H9 (cell line): Measurements from ENCODE around the gene GAREM2. TPM values are rescaled to one million over a fixed set of nuclear protein-coding genes. Genes with fewer than 3 reads are reported as not detected.

Source experiments
- DNase-seq: peaks from one replicate; pipeline ENCODE4 v3.0.0-alpha.2; 2017
- H2AFZ ChIP-seq: one replicate; pipeline ENCODE4 v1.6.1; 2013; ENCODE audit warnings: mild to moderate bottlenecking, low read length, control low read depth, moderate library complexity
- H2AK5ac ChIP-seq: 2 replicates; pipeline ENCODE4 v1.6.1; 2013; ENCODE audit warnings: low read length, control low read depth, mixed read lengths; ENCODE audit not compliant: insufficient read length
- H2BK120ac ChIP-seq: one replicate; pipeline ENCODE4 v1.6.1; 2013; ENCODE audit warnings: low read depth, mild to moderate bottlenecking, low read length, control low read depth, inconsistent platforms; ENCODE audit not compliant: poor library complexity, severe bottlenecking
- H2BK12ac ChIP-seq: 2 replicates; pipeline ENCODE4 v1.6.1; 2013; ENCODE audit warnings: low read length, control low read depth, mixed read lengths, low read depth; ENCODE audit not compliant: insufficient read length
- H2BK15ac ChIP-seq: 2 replicates; pipeline ENCODE4 v1.6.1; 2013; ENCODE audit warnings: low read depth, low read length, control low read depth
- H2BK20ac ChIP-seq: one replicate; pipeline ENCODE4 v1.6.1; 2013; ENCODE audit warnings: low read depth, mild to moderate bottlenecking, low read length, control low read depth, inconsistent platforms; ENCODE audit not compliant: poor library complexity, severe bottlenecking
- H2BK5ac ChIP-seq: 2 replicates; pipeline ENCODE4 v1.6.1; 2013; ENCODE audit warnings: low read length, control low read depth, mixed read lengths; ENCODE audit not compliant: insufficient read length
- H3K14ac ChIP-seq: 2 replicates; pipeline ENCODE4 v1.6.1; 2013; ENCODE audit warnings: low read length, control low read depth; ENCODE audit not compliant: insufficient read depth
- H3K18ac ChIP-seq: 2 replicates; pipeline ENCODE4 v1.6.1; 2013; ENCODE audit warnings: low read depth, mild to moderate bottlenecking, mixed read lengths, low read length, control low read depth; ENCODE audit not compliant: insufficient read length
- H3K23ac ChIP-seq: 2 replicates; pipeline ENCODE4 v1.6.1; 2013; ENCODE audit warnings: low read length, control low read depth, mixed read lengths, low read depth; ENCODE audit not compliant: insufficient read length
- H3K23me2 ChIP-seq: 2 replicates; pipeline ENCODE4 v1.6.1; 2013; ENCODE audit warnings: low read depth, mild to moderate bottlenecking, mixed read lengths, low read length, control low read depth; ENCODE audit not compliant: insufficient read length, poor library complexity, severe bottlenecking
- H3K27ac ChIP-seq: 2 replicates; pipeline ENCODE4 v1.5.1; 2013; ENCODE audit warnings: low read length, control low read depth, mixed read lengths, low read depth; ENCODE audit not compliant: insufficient read length
- H3K27me3 ChIP-seq: 2 replicates; pipeline ENCODE4 v1.6.1; 2013; ENCODE audit warnings: low read length, control low read depth, inconsistent platforms; ENCODE audit not compliant: insufficient read depth
- H3K4ac ChIP-seq: 2 replicates; pipeline ENCODE4 v1.6.1; 2013; ENCODE audit warnings: low read depth, mild to moderate bottlenecking, control low read depth, inconsistent platforms, low read length, moderate library complexity
- H3K4me1 ChIP-seq: 2 replicates; pipeline ENCODE4 v1.6.1; 2013; ENCODE audit warnings: low read length, control low read depth, inconsistent platforms; ENCODE audit not compliant: insufficient read depth
- H3K4me2 ChIP-seq: 2 replicates; pipeline ENCODE4 v1.6.1; 2013; ENCODE audit warnings: low read length, control low read depth, mixed read lengths; ENCODE audit not compliant: insufficient read length, insufficient read depth
- H3K56ac ChIP-seq: 2 replicates; pipeline ENCODE4 v1.6.1; 2013; ENCODE audit warnings: low read depth, mild to moderate bottlenecking, mixed read lengths, low read length, control low read depth; ENCODE audit not compliant: insufficient read length
- H3K79me1 ChIP-seq: 2 replicates; pipeline ENCODE4 v1.6.1; 2013; ENCODE audit warnings: low read depth, mild to moderate bottlenecking, moderate library complexity, low read length, control low read depth, inconsistent platforms; ENCODE audit not compliant: insufficient read depth, poor library complexity, severe bottlenecking
- H3K79me2 ChIP-seq: 2 replicates; pipeline ENCODE4 v1.6.1; 2013; ENCODE audit warnings: low read length, control low read depth, inconsistent platforms; ENCODE audit not compliant: insufficient read depth
- H3K9ac ChIP-seq: 2 replicates; pipeline ENCODE4 v1.6.1; 2013; ENCODE audit warnings: low read length, control low read depth, mixed read lengths; ENCODE audit not compliant: insufficient read length; ENCODE audit errors: extremely low read depth
- H3K9me3 ChIP-seq: one replicate; pipeline ENCODE4 v1.6.1; 2013; ENCODE audit warnings: low read depth, low read length, inconsistent platforms; ENCODE audit not compliant: control insufficient read depth
- H3T11ph ChIP-seq: one replicate; pipeline ENCODE4 v1.6.1; 2013; ENCODE audit warnings: mild to moderate bottlenecking, low read length, control low read depth, inconsistent platforms
- H4K20me1 ChIP-seq: one replicate; pipeline ENCODE4 v1.6.1; 2013; ENCODE audit not compliant: control insufficient read depth, insufficient read length, insufficient read depth
- H4K5ac ChIP-seq: 2 replicates; pipeline ENCODE4 v1.6.1; 2013; ENCODE audit warnings: low read depth, mild to moderate bottlenecking, mixed read lengths, low read length, control low read depth; ENCODE audit not compliant: insufficient read length
- H4K8ac ChIP-seq: replicated peaks from 2 replicates; pipeline ENCODE4 v1.6.1; 2013; ENCODE audit warnings: low read length, control low read depth, mixed read lengths, low read depth; ENCODE audit not compliant: insufficient read length
- H4K91ac ChIP-seq: 2 replicates; pipeline ENCODE4 v1.6.1; 2013; ENCODE audit warnings: low read depth, mild to moderate bottlenecking, moderate library complexity, mixed read lengths, low read length, control low read depth; ENCODE audit not compliant: insufficient read length
- H3K27ac Mint-ChIP-seq, 3 experiments: 2 replicates in 2 of 3; 3 replicates in 1 of 3; pipeline ENCODE4 v1.8.0; 2020 to 2021; ENCODE audit warnings: mixed read lengths in 3 of 3, mild to moderate bottlenecking in 1 of 3, moderate library complexity in 1 of 3
- H3K27me3 Mint-ChIP-seq: 2 replicates; pipeline ENCODE4 v1.8.0; 2021; ENCODE audit warnings: low read depth, mild to moderate bottlenecking, moderate library complexity, mixed read lengths
- H3K36me3 Mint-ChIP-seq, 3 experiments: 2 replicates in 2 of 3; 3 replicates in 1 of 3; pipeline ENCODE4 v1.8.0; 2020 to 2021; ENCODE audit warnings: low read depth in 3 of 3, mixed read lengths in 3 of 3; ENCODE audit not compliant: insufficient read depth in 1 of 3
- H3K4me1 Mint-ChIP-seq, 2 experiments: 2 replicates each; pipeline ENCODE4 v1.8.0; 2020; ENCODE audit warnings: mixed read lengths in 2 of 2
- H3K4me3 Mint-ChIP-seq, 2 experiments: 2 replicates in 1 of 2; 3 replicates in 1 of 2; pipeline ENCODE4 v1.8.0; 2020 to 2021; ENCODE audit warnings: mild to moderate bottlenecking in 2 of 2, mixed read lengths in 2 of 2, moderate library complexity in 1 of 2
- H3K9me3 Mint-ChIP-seq, 2 experiments: 2 replicates in 1 of 2; 3 replicates in 1 of 2; pipeline ENCODE4 v1.8.0; 2020; ENCODE audit warnings: mild to moderate bottlenecking in 2 of 2, mixed read lengths in 2 of 2, moderate library complexity in 1 of 2
- WGBS: extraction: QIAGEN DNeasy Blood & Tissue Kit; methylation state at CpG from one replicate; pipeline ENCODE4 v1.1.7; 2013; ENCODE audit warnings: missing lambda C conversion rate, low lambda C conversion rate, mixed read lengths; ENCODE audit not compliant: insufficient read length; ENCODE audit errors: extremely low coverage; 5-methylcytosine and 5-hydroxymethylcytosine counted together
- total RNA-seq: library from RNA; stranded (reverse); gene quantifications from 2 replicates; pipeline ENCODE4 v1.2.1, GENCODE V29; 2021
- TF ChIP-seq, protein P1 (sequence below): fragments of 200-600 bp; sonication (generic); conservative IDR thresholded peaks from 3 replicates; pipeline ENCODE4 v1.8.0; 2021; ENCODE audit warnings: antibody characterized with exemption, mild to moderate bottlenecking

Gene GAREM2
- total RNA-seq, 1 experiment from 2014 or later: 14.4 TPM

DNA sequence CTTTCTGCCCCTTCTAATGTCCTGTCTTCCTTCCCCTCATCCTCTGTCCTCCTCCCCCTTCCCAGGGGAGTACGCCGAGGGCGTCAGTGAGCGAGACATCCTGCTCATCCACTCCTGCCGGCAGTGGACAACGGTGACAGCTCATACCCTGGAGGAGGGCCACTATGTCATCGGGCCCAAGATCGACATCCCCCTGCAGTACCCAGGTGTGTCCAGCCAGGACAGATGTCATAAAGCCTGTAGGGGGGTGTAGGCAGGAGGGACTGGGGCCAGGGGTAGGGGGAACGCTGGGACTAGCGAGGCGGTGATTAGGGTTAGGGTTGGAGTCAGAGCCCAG, 3.4 kb downstream of the GAREM2 start:
- H3K27me3 ChIP-seq: no peaks in the 10 kb centered on the region

More for the DNA sequence above, 3.4 kb downstream of the GAREM2 start:
- H3K4ac ChIP-seq: no peak overlapping the region
- peaks cover 26 to 38% of the 10 kb centered on the region in 2 experiments for H3K4me1 Mint-ChIP-seq
- no peak overlapping the region for H2BK15ac ChIP-seq
- no peaks in the 10 kb centered on the region; the same call in 1 of the 2 replicates for H3K4me1 ChIP-seq
- peaks cover 22% of the 10 kb centered on the region for H3K23me2 ChIP-seq
- H4K91ac ChIP-seq: no peak overlapping the region
- H3K9ac ChIP-seq: no peak overlapping the region
- H2BK5ac ChIP-seq: no peak overlapping the region
- H3K4me3 Mint-ChIP-seq: peak overlapping the region in 1 of 2 experiments; percentile 36; a peak in 1 of 5 replicates
- H3K4me2 ChIP-seq: no peak overlapping the region
- H3K18ac ChIP-seq: no peak overlapping the region
- no peaks in the 10 kb centered on the region for H3K9me3 ChIP-seq
- peaks cover 27% of the 10 kb centered on the region for H3K27me3 Mint-ChIP-seq
- no peak overlapping the region for H2BK12ac ChIP-seq
- no peak for DNase-seq
- no peak overlapping the region for H3K56ac ChIP-seq
- no peak overlapping the region for H3T11ph ChIP-seq
- H3K79me1 ChIP-seq: no peaks in the 10 kb centered on the region
- H3K27ac ChIP-seq: no peak overlapping the region
- peaks cover 2 to 15% (median 9%) of the 10 kb centered on the region in 3 experiments for H3K36me3 Mint-ChIP-seq
- peaks cover 0 to 5% of the 10 kb centered on the region in 2 experiments; a peak in 2 of 5 replicates for H3K9me3 Mint-ChIP-seq
- H4K20me1 ChIP-seq: no peaks in the 10 kb centered on the region
- H2AK5ac ChIP-seq: no peak overlapping the region
- no peak overlapping the region for H4K5ac ChIP-seq
- no peak overlapping the region for H2BK120ac ChIP-seq
- no peak overlapping the region for H3K23ac ChIP-seq
- no peak overlapping the region for H3K27ac Mint-ChIP-seq
- no peak overlapping the region for H2BK20ac ChIP-seq
- WGBS: no CpG with 5 or more reads among the region's 11 CpGs
- TF ChIP-seq, protein P1, sequence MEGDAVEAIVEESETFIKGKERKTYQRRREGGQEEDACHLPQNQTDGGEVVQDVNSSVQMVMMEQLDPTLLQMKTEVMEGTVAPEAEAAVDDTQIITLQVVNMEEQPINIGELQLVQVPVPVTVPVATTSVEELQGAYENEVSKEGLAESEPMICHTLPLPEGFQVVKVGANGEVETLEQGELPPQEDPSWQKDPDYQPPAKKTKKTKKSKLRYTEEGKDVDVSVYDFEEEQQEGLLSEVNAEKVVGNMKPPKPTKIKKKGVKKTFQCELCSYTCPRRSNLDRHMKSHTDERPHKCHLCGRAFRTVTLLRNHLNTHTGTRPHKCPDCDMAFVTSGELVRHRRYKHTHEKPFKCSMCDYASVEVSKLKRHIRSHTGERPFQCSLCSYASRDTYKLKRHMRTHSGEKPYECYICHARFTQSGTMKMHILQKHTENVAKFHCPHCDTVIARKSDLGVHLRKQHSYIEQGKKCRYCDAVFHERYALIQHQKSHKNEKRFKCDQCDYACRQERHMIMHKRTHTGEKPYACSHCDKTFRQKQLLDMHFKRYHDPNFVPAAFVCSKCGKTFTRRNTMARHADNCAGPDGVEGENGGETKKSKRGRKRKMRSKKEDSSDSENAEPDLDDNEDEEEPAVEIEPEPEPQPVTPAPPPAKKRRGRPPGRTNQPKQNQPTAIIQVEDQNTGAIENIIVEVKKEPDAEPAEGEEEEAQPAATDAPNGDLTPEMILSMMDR: no peak
- no peak overlapping the region for H4K8ac ChIP-seq
- H2AFZ ChIP-seq: no peak overlapping the region
- no peaks in the 10 kb centered on the region for H3K79me2 ChIP-seq
- H3K14ac ChIP-seq: no peak overlapping the region
